Measurements from ENCODE around the gene RDX. TPM values are rescaled to one million over a fixed set of nuclear protein-coding genes. Genes with fewer than 3 reads are reported as not detected.
A peak's percentile ranks its signal among the peaks of the same experiment; 100 is the strongest.

Gene RDX
- total and polyA plus RNA-seq, 2 of the 4 experiments (the other 2 are of a cell fraction) = 61.1 to 72.4 TPM

DNA sequence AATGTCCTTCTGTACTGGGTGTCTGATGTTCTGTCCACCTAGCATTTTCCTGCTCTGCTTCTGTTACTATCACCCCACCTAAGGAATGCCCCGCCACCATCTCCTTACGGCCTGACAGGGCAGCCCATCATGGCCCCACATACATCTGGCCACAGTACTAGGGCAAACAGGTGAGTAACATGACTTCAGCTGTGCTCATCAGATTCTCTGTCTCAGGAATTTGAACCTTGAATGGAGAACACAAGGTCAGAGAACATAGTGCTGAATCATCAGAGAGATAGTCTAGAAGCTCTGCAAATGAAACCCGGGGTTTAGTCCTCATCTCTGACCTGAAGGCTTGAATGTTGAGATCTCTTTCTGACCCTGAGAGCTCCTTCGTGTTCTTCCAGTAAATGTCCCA, 170.8 kb downstream of the RDX start:
- peak; percentile 36; the same call in 1 of the 2 replicates for ATAC-seq (ENCODE audit: low read depth)
- no peak overlapping the region for H3K4me2 ChIP-seq (ENCODE audit: low read depth, low read length)
- ChIA-PET CTCF (interaction anchor here (0.5 kb wide), 1 partner anchor 114 kb away, joined by 3 read pairs; no protein-coding TSS in a partner anchor), POLR2A (ENCODE audit: unreplicated experiment) (no interaction called here)
- no peak overlapping the region for H2AK9ac ChIP-seq (replicated peaks; ENCODE audit: low read depth, low read length, poor library complexity)
- no peak overlapping the region for H4K8ac ChIP-seq (ENCODE audit: low read depth in 2 of 2, low read length in 2 of 2)
- WGBS, 2 experiments (ENCODE audit: extremely low coverage in 2 of 2, insufficient read length in 1 of 2) = no CpG with 5 or more reads among the region's 4 CpGs
- no peak overlapping the region for H3K9ac ChIP-seq (ENCODE audit: low read depth, low read length)
- no peak overlapping the region for H3K14ac ChIP-seq (replicated peaks; ENCODE audit: low read depth, low read length)
- BruUV-seq (replicated peaks) = no TSS peak
- no peak overlapping the region for H2BK20ac ChIP-seq (ENCODE audit: low read depth, low read length)
- H2BK120ac ChIP-seq (ENCODE audit: low read depth, low read length) = no peak overlapping the region
- H3K23ac ChIP-seq (ENCODE audit: low read depth, low read length) = no peak overlapping the region
- no peak overlapping the region for H4K5ac ChIP-seq (ENCODE audit: low read depth, low read length)
- H4K20me1 ChIP-seq (ENCODE audit: insufficient read depth, low read length) = peaks cover 3% of the 10 kb centered on the region; the same call in 1 of the 2 replicates
- dilution Hi-C loops (cut with HindIII; ENCODE audit: low sequenced_read_pairs, unreplicated experiment) = no loop called here
- no peaks in the 10 kb centered on the region for H3K9me3 ChIP-seq (ENCODE audit: control insufficient read depth, insufficient read depth, low read length)
- H4K91ac ChIP-seq (ENCODE audit: insufficient read depth, low read depth, low read length) = no peak overlapping the region
- DNase-seq = peak; percentile 60
- H3K4me3 ChIP-seq (ENCODE audit: insufficient read depth, low read depth, low read length) = no peak overlapping the region
- peaks cover 18 to 56% of the 10 kb centered on the region in 2 experiments for H3K79me1 ChIP-seq (ENCODE audit: low read depth in 1 of 2, low read length in 2 of 2)
- H2BK5ac ChIP-seq (ENCODE audit: low read depth, low read length, poor library complexity, severe bottlenecking) = no peak overlapping the region
- intact Hi-C loops (cut with micrococcal nuclease) = loop anchor here (5.0 kb wide), 1 partner anchor 37 kb away; no protein-coding TSS in a partner anchor
- peak; percentile 30; the same call in 1 of the 2 replicates for TF ChIP-seq MAZ (IDR thresholded peaks at IDR 0.05; ENCODE audit: borderline replicate concordance, low read depth, low read length)
- TF ChIP-seq MAFK (IDR thresholded peaks at IDR 0.05; ENCODE audit: low read depth, low read length) = 0 out of 2 replicates have a peak, but pooled peaks have one; percentile 38
- no peak for TF ChIP-seq NFE2L2 (IDR thresholded peaks at IDR 0.05; ENCODE audit: low read depth, low read length)
- no peak overlapping the region for H2BK15ac ChIP-seq (ENCODE audit: low read depth, low read length)
- peaks cover 4% of the 10 kb centered on the region for H3K9me1 ChIP-seq (ENCODE audit: insufficient read depth, low read length)
- no peak overlapping the region; the same call in 1 of the 2 replicates for H3K4ac ChIP-seq (ENCODE audit: low read depth, low read length)
- in situ Hi-C loops (cut with MboI; ENCODE audit: low sequenced_read_pairs) = no loop called here
- no peak overlapping the region for H2AFZ ChIP-seq (replicated peaks; ENCODE audit: low read length, poor library complexity)
- no peak overlapping the region for H3K18ac ChIP-seq (ENCODE audit: low read depth, low read length)
- H3K27me3 ChIP-seq (ENCODE audit: control insufficient read depth, insufficient read depth, low read length) = no peaks in the 10 kb centered on the region
- no peaks in the 10 kb centered on the region for H3K36me3 ChIP-seq (ENCODE audit: control insufficient read depth, insufficient read depth, low read length)
- no peak overlapping the region for H2AK5ac ChIP-seq (ENCODE audit: low read depth, low read length)
- no peak overlapping the region for H3K27ac ChIP-seq (ENCODE audit: insufficient read depth, low read length)
- H3K4me1 ChIP-seq (ENCODE audit: control insufficient read depth, insufficient read depth, low read length) = peaks cover 3% of the 10 kb centered on the region
- no peak overlapping the region for H3K56ac ChIP-seq (ENCODE audit: extremely low read depth, insufficient read depth, low read length)

Other genes starting within 250 kb of the RDX start
- gene ZC3H12C, start 203.2 kb downstream of the RDX start, total RNA-seq (2012; rRNA removed) = 14.2 and 15.8 TPM in 2 replicates
- 4.2 and 4.7 TPM in 2 replicates for gene ZC3H12C, start 203.2 kb downstream of the RDX start, polyA plus RNA-seq (2012; rRNA removed)
- 4.3 and 10.6 TPM in 2 replicates for gene FDX1, start 133.3 kb upstream of the RDX start, total RNA-seq (2012; rRNA removed)
- gene FDX1, start 133.3 kb upstream of the RDX start, polyA plus RNA-seq (2012; rRNA removed) = 4.8 and 5.1 TPM in 2 replicates